HG02623 (cell line): Measurements from ENCODE around the gene DMD.

Source experiments
- ATAC-seq: cut with Tn5 transposase; IDR thresholded peaks from one replicate; pipeline ENCODE4 v1.9.1; 2021; ENCODE audit warnings: moderate library complexity; ENCODE audit not compliant: unreplicated experiment

The DMD gene

DNA sequence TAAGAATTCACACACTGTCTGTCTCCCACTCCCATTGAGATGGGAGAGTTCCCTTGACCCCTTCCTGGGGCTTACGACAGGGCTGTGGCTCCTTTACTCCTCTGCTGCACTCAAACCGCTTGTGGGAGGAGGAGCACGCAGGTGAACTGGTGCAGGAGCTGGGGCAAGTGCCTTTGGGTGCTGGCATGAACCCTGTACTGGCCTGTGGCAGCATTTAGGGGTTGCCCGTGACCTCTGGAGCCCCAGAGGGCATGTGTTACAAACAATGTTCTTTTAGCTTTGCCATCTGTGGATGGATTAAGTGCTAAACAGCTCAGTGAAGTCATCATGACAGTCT, 2117.7 kb downstream of the DMD start:
- no peak for ATAC-seq

DNA sequence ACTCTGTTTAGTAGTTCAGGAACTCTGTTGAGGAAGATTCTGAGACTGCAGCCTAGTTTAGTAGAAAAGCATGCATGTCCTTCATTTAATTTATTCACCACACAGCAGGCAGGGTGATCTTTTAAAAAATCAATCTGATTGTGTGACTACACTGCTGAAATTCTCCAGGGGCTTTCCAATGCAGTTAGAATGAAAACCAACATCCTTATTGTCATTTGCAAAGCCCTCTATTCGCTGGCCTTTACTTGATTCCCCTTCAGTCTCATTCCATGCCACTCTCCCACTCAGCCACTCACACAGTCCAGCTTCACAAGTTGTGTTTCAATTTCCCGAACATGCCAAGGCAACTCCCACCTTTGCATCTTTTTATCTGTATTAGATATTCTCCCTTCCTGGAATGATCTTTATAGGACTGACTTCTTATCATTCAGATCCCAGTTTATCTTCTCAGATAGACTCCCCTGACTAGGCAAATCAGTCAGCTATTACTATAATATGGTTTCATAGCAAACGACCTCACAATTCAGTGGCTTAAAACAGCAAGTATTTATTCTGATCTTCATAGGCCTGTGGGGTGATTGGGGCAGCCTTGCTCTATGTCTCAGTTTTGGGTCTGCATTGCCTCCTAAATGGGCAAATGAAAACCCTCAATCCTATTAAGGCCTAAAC, 2118.2 kb downstream of the DMD start:
- no peak for ATAC-seq

DNA sequence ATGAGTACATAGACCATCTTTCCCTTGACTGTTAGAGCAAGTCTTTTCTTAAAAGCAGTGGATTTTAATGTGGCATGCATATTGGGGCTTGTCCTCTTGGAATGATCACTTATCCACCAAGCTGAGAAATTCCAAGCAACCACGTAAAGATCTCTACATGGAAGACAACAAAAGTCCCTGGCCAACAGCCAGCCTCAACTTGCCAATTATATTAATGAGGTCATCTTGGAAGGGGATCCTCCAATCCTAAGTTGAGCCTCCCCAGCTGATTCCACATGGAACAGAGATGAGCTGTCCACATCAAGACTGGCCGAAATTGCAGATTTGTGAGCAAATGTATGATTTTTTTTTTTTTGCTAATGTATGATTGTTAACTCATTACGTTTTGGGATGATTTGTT, 2118.9 kb downstream of the DMD start:
- ATAC-seq = no peak

DNA sequence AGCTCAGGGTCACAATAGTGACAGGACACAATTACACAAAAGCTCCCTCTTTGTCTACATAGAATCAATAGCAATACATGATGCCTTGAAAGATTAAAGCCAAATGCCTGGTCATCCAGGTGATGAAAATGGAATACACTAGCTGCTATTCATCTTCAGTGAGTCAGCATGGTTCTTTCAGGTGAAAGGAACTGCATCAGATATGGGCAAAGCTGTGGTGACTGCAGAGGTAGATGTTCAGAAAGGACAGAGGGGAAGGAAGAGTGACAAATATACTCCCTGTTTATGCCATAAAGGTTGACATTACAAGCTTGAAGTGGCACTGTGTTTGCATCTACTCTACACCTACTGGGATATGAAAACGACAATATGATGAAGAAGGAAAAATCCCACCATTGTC, 2119.5 kb downstream of the DMD start:
- ATAC-seq = no peak

DNA sequence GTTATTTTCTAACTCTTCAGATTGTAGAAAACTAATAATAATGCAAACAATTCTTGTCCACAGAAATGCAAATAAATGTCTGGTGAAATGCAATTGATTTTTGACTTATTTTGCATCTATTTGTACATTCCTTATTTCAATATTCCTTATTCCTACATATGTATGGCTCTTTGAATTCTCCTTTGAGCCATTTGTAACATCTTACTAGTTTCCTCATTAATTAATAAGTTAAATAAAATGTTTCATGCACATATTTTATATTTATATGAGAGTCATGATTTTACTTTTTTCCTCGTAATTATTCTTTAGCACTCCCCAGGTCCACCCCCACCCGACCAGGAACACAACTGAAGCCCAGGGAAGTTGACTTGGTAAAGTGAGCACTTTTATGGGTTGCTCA, 2136.8 kb downstream of the DMD start:
- ATAC-seq = no peak

DNA sequence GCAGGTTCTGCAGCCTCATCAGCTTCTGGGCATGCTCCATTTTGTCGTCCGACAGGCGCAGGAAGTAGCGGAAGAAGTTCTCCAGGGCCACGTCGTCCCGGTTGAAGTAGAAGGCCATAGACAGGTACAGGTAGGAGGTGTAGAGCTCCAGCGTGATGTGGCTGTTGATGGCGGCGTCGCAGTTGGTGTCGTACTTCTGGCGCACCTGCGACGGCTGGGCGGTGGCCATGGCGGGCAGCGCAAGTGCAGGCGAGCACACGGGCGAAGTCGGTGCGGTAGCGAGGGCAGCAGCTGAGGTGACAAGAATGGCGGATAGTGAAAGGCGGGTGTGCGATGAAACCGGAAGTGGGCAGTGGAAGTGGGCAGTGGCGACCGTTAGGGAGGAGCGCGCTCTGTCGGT, 2139.6 kb downstream of the DMD start, which contains the start of gene FTHL17:
Gene FTHL17 (minus strand): TSS at position 317 of the 400 bp plus-strand sequence. CDS start 88 bp downstream, at position 229.
- no peak for ATAC-seq

DNA sequence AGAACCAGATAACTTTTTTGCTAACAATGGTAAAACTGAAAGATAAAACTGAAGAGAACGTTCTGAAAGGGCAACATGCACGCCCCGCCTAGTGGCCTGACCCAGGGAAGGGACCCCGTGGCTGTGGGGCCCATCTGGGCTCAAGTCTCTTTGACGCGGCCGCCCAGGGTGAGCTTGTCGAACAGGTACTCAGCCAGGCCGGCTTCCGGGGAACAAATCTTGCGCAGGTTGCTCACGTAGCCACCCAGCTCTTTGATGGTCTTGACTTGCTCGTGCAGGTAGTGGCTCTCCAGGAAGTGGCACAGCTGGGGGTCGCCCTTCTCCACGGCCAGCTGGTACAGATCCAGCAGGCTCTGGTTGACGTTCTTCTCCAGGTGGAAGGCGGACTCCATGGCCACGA, 2140.1 kb downstream of the DMD start:
- no peak for ATAC-seq

DNA sequence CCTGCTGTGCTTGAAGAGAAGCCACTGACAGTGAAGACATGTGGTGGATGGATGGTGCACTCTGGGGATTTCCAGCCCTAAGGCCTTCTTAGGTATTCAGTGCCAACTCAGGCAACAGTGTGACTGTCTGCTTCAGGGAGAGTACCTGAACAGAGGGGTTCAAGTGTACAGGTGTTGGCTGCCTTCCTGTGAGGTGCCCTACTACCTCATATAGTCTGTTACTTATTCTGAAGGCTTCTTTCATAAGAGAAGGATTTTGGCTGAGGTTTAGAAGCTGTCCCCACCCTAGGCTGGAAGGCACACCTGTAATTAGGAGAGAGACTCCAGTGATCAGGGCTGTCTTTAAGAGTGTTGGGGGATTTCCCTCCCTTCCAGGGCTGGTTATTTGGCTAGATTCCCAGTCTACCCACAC, 2141.3 kb downstream of the DMD start:
- peak; percentile 54 for ATAC-seq
